Astrocyte of the cerebellum (primary cell): ENCODE measurements around the gene CSTF3.
A peak's percentile ranks its signal among the peaks of the same experiment; 100 is the strongest.

Experiments used
- DNase-seq: peaks from one replicate; pipeline ENCODE4 v3.0.0-alpha.2; 2011; ENCODE audit warnings: low read depth
- H3K4me3 ChIP-seq: 2 replicates; pipeline ENCODE4 v1.5.1; 2011; ENCODE audit warnings: mild to moderate bottlenecking, low read depth, low read length, moderate library complexity
- in situ Hi-C: cut with HindIII; loops from 2 replicates; pipeline ENCODE4 v1.10.0; 2017; ENCODE audit warnings: low sequenced_read_pairs
- TF ChIP-seq, protein P1 (sequence below): IDR thresholded peaks from 2 replicates; pipeline ENCODE4 v1.5.1; 2012; ENCODE audit warnings: low read length, low read depth, moderate library complexity, mild to moderate bottlenecking; ENCODE audit errors: missing control alignments

The CSTF3 gene

DNA sequence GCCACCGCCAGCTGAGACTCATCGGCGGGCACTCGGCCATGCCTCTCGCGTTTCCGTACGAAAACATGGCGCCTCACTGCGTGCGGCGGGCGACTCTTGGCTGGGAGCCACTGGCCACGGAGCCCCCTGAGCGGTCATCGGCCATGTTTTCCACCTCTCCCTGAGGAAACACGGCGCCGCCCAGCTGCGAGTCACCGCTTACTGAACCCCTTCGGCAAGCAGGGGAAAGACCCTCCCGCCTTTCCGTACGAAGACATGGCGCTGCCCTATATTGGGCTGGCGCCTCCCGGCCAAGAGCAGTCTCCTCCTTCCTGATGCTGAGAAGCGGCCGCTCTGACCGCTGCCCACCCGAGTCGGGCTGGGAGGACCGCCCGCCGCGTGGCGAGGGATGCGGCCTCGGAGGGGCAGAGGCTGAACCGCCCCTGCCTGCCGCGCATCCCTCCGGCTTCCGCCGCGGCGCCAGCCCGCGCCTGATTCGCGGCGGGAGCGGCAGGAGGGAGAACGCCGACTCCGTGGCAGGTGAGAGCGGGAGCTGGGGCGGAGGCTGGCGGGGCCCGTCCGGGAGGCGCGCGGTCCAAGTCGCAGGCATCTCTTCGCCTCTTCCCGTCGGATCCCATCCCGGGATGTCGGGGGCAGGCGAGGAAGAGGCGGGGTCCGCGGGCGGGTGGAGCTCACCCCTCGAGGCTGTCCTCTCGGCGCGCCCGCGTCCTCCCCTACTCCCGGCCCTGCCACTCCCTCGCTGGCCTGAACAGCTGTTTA lies 121.8 kb downstream of the CSTF3 start, which contains the start of gene TCP11L1:
Gene TCP11L1, plus strand, starts transcription at position 299 of the 759 bp plus-strand sequence. CDS start 4,202 bp downstream, outside the sequence.
- peak; percentile 86 for DNase-seq
- peak within 1 kb of the TSS; percentile 86 for H3K4me3 ChIP-seq
- in situ Hi-C loops, result no loop called here
- TF ChIP-seq, protein P1, sequence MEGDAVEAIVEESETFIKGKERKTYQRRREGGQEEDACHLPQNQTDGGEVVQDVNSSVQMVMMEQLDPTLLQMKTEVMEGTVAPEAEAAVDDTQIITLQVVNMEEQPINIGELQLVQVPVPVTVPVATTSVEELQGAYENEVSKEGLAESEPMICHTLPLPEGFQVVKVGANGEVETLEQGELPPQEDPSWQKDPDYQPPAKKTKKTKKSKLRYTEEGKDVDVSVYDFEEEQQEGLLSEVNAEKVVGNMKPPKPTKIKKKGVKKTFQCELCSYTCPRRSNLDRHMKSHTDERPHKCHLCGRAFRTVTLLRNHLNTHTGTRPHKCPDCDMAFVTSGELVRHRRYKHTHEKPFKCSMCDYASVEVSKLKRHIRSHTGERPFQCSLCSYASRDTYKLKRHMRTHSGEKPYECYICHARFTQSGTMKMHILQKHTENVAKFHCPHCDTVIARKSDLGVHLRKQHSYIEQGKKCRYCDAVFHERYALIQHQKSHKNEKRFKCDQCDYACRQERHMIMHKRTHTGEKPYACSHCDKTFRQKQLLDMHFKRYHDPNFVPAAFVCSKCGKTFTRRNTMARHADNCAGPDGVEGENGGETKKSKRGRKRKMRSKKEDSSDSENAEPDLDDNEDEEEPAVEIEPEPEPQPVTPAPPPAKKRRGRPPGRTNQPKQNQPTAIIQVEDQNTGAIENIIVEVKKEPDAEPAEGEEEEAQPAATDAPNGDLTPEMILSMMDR, result no peak

DNA sequence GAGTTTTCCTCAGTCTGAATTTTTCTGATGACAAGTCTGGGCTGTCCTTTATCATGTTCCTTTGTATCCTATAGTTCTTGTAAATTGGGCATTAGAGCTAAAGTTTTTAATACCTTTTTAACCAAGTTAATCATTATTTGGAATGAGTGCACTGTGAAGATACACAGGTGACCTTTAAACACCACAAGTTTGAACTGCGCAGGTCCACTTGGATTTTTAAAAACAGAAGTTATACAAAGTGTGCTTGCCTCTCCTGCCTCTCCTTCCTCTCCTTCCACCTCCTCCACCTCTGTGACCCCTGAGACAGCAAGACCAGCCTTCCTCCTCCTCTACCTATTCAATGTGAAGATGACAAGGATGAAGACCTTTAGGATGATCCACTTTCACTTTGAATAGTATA lies 126.3 kb downstream of the CSTF3 start:
- H3K4me3 ChIP-seq, result no peak overlapping the region
- DNase-seq, result no peak
- TF ChIP-seq, protein P1, result no peak
- in situ Hi-C loops, result no loop called here
